Kidney (tissue), 14 donors: ENCODE results near the gene DNM3. TPM values are rescaled to one million over a fixed set of nuclear protein-coding genes. Genes with fewer than 3 reads are reported as not detected.

ENCODE experiments used
- DNase-seq, 5 donors: peaks; one replicate each; pipeline ENCODE4 v3.0.0-alpha.2; 2013 to 2020
- FAIRE-seq: peaks from 2 replicates; lab custom pipeline; 2012; peaks lifted over from hg19 to GRCh38; lab: Jason Lieb, UNC
- H3K27ac ChIP-seq, 2 donors: one replicate each; pipeline ENCODE4 v1.7.0; 2013; ENCODE audit warnings: low read depth in 2 of 2, low read length in 2 of 2, inconsistent platforms in 1 of 2
- H3K27me3 ChIP-seq: one replicate; pipeline ENCODE4 v1.7.1; 2013; ENCODE audit warnings: low read length, inconsistent platforms; ENCODE audit not compliant: control insufficient read depth, insufficient read depth
- H3K36me3 ChIP-seq, 3 donors: one replicate each; pipeline versions ENCODE4 v1.7.0 to v1.7.1; 2013; ENCODE audit warnings: low read length in 3 of 3, control low read depth in 1 of 3, inconsistent platforms in 1 of 3; ENCODE audit not compliant: insufficient read depth in 3 of 3, control insufficient read depth in 2 of 3
- H3K4me1 ChIP-seq, 3 donors: one replicate each; pipeline versions ENCODE4 v1.7.0 to v1.7.1; 2013; ENCODE audit warnings: low read length in 3 of 3, inconsistent platforms in 1 of 3, low read depth in 1 of 3; ENCODE audit not compliant: control insufficient read depth in 2 of 3, insufficient read depth in 2 of 3
- H3K4me3 ChIP-seq, 3 donors: one replicate each; pipeline versions ENCODE4 v1.7.0 to v1.8.1; 2013; ENCODE audit warnings: low read length in 3 of 3, control low read depth in 1 of 3, inconsistent platforms in 1 of 3
- H3K9ac ChIP-seq, 3 donors: one replicate each; pipeline versions ENCODE4 v1.7.0 to v1.7.1; 2013; ENCODE audit warnings: low read length in 3 of 3, control low read depth in 1 of 3, inconsistent platforms in 1 of 3
- H3K9me3 ChIP-seq, 3 donors: one replicate each; pipeline versions ENCODE4 v1.7.0 to v1.7.1; 2013; ENCODE audit warnings: low read length in 3 of 3, control low read depth in 1 of 3, inconsistent platforms in 1 of 3; ENCODE audit not compliant: control insufficient read depth in 2 of 3, insufficient read depth in 1 of 3
- intact Hi-C: fragments of 100-400 bp; cut with DNase I; formaldehyde crosslinking; loops from one replicate; pipeline ENCODE4 v1.11.1; 2022
- polyA plus RNA-seq: library from polyadenylated mRNA; stranded (reverse); fragments of 350-450 nt; fragmentation: Illumina TruSeq; extraction: RNeasy Lipid Tissue Mini Kit (QIAGEN cat#74804); gene quantifications from one replicate; pipeline ENCODE4 v1.2.3, GENCODE V29; 2014; ENCODE audit warnings: low read depth, low replicate concordance; ENCODE audit not compliant: insufficient read depth
- total RNA-seq: library from RNA; stranded (reverse); fragmentation: NEBNext Ultra II Directional; extraction: Animal tissue kit (Norgen Biotek cat#: 25700); gene quantifications from one replicate; pipeline ENCODE4 v1.2.1, GENCODE V29; 2021
- TF ChIP-seq, protein P1 (sequence below): IDR thresholded peaks from 3 replicates; pipeline ENCODE4 v1.5.1; 2012; ENCODE audit warnings: mild to moderate bottlenecking, moderate library complexity, borderline replicate concordance; ENCODE audit not compliant: insufficient read depth; ENCODE audit errors: extremely low read depth
- donor health status: control.
- donor health status: control.
- donor health status: control.
- donor health status: control.
- donor health status: control.
- donor health status: DM: yes; HTN: yes; CAD: no.
- donor health status: Normal renal cell carcinoma (clear cell type).

DNM3 gene
- total and polyA plus RNA-seq, 2 donors from 2014 or later, result 5.9 to 19.1 TPM

GRCh38 chr1:171919891-171920887 is 78.9 kb downstream of the DNM3 start:
- H3K27ac ChIP-seq, result no peak overlapping the region
- FAIRE-seq, result no peak
- intact Hi-C loops, result no loop called here

DNA sequence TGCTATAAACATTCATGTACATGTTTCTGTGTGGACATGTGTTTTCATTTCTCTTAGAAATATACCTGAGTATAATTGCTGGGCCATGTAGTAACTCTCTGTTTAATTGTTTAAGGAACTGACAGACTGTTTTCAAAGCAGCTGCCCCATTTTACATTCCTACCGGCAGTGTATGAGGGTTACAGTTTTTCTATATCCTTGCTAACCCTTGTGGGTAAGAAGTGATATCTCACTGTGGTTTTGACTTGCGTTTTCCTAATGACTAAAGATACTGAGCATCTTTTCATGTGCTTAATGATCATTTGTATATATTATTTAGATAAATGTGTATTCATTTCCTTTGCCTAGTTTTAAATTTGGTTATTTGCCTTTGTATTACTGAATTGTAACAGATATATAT is 81.7 kb downstream of the DNM3 start:
- Histone ChIP-seq H3K27ac (no peak overlapping the region), H3K4me1 (no peaks in the 10 kb centered on the region), H3K4me3 (no peak overlapping the region), H3K9ac (no peak overlapping the region), H3K27me3 (no peaks in the 10 kb centered on the region), H3K9me3 (no peaks in the 10 kb centered on the region), H3K36me3 (no peaks in the 10 kb centered on the region)
- FAIRE-seq, result no peak
- TF ChIP-seq, protein P1, sequence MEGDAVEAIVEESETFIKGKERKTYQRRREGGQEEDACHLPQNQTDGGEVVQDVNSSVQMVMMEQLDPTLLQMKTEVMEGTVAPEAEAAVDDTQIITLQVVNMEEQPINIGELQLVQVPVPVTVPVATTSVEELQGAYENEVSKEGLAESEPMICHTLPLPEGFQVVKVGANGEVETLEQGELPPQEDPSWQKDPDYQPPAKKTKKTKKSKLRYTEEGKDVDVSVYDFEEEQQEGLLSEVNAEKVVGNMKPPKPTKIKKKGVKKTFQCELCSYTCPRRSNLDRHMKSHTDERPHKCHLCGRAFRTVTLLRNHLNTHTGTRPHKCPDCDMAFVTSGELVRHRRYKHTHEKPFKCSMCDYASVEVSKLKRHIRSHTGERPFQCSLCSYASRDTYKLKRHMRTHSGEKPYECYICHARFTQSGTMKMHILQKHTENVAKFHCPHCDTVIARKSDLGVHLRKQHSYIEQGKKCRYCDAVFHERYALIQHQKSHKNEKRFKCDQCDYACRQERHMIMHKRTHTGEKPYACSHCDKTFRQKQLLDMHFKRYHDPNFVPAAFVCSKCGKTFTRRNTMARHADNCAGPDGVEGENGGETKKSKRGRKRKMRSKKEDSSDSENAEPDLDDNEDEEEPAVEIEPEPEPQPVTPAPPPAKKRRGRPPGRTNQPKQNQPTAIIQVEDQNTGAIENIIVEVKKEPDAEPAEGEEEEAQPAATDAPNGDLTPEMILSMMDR, result no peak
- intact Hi-C loops, result no loop called here
- DNase-seq, result no peak

More at GRCh38 chr1:171919891-171920887, 78.9 kb downstream of the DNM3 start:
- Histone ChIP-seq H3K9me3 (no peaks in the 10 kb centered on the region), H3K4me3 (no peak overlapping the region), H3K27me3 (no peaks in the 10 kb centered on the region), H3K36me3 (no peaks in the 10 kb centered on the region), H3K9ac (no peak overlapping the region), H3K4me1 (no peaks in the 10 kb centered on the region)
- TF ChIP-seq, protein P1, result no peak
- DNase-seq, result no peak

DNA sequence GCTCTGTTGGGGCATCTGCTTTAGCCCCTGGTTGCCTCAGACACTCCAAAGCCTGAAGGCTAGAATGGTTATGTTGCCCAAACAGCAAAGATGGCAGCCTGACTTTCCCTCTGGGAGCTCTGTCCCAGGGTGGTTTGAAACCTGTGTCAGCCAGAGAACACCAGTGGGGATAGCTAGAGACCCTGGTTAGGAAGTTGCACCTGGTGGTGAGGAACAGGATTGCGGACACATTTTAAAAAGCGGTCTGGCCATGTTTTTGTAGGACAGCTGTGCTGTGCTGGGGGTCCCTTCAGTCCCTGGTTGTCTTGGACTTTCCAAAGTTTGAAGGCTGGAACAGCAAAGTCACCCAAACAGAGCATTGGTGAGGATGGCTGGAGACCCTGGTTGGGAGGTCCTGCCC is 87.8 kb downstream of the DNM3 start:
- no peaks in the 10 kb centered on the region for H3K9me3 ChIP-seq
- no peak for FAIRE-seq
- H3K4me1 ChIP-seq, result no peaks in the 10 kb centered on the region
- no peak for DNase-seq
- intact Hi-C loops, result no loop called here
- H3K36me3 ChIP-seq, result no peaks in the 10 kb centered on the region
- TF ChIP-seq, protein P1, result no peak
- no peaks in the 10 kb centered on the region for H3K27me3 ChIP-seq
- no peak overlapping the region for H3K27ac ChIP-seq
- H3K9ac ChIP-seq, result no peak overlapping the region
- H3K4me3 ChIP-seq, result no peak overlapping the region
